Vagina (tissue), 2 donors: ENCODE measurements around the gene HECTD3.

Experiments used
- POLR2A ChIP-seq, 2 donors: fragments of 450-650 bp; IDR thresholded peaks; one replicate each; pipeline ENCODE4 v1.6.1; 2017; ENCODE audit warnings: antibody characterized with exemption in 2 of 2, mild to moderate bottlenecking in 2 of 2, moderate library complexity in 2 of 2
- POLR2AphosphoS5 ChIP-seq, 2 donors: sonication (generic); formaldehyde crosslinking; IDR thresholded peaks; one replicate each; pipeline ENCODE4 v1.9.0; 2017; ENCODE audit warnings: antibody characterized with exemption in 2 of 2, mild to moderate bottlenecking in 2 of 2, low read depth in 1 of 2; ENCODE audit not compliant: insufficient read depth in 1 of 2
- TF ChIP-seq, protein P1 (sequence below), 3 experiments: fragments of 450-650 bp in 2 of 3; fragments of 200-600 bp in 1 of 3; sonication (generic) in 1 of 3; IDR thresholded peaks; one replicate each; pipeline ENCODE4 v1.5.1; 2017 to 2019; ENCODE audit warnings: antibody characterized with exemption in 3 of 3, mild to moderate bottlenecking in 2 of 3, moderate library complexity in 2 of 3

DNA sequence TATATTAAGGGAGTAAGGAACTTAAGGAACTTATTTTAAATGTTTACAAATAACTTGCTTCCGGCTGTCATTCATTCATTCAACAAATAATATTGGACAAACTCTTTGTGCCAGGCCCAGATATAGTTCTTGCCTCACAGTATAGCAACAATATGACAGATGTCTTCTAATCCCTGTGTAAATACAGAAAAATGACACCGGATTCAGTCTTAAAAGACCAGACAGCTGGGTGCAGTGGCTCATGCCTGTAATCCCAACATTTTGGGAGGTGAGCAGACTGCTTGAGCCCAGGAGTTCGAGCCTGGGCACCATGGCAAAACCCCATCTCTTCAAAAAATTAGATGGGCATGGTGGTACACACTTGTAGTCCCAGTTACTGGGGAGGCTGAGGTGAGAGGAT is 48.4 kb downstream of the HECTD3 start:
- TF ChIP-seq, protein P1, sequence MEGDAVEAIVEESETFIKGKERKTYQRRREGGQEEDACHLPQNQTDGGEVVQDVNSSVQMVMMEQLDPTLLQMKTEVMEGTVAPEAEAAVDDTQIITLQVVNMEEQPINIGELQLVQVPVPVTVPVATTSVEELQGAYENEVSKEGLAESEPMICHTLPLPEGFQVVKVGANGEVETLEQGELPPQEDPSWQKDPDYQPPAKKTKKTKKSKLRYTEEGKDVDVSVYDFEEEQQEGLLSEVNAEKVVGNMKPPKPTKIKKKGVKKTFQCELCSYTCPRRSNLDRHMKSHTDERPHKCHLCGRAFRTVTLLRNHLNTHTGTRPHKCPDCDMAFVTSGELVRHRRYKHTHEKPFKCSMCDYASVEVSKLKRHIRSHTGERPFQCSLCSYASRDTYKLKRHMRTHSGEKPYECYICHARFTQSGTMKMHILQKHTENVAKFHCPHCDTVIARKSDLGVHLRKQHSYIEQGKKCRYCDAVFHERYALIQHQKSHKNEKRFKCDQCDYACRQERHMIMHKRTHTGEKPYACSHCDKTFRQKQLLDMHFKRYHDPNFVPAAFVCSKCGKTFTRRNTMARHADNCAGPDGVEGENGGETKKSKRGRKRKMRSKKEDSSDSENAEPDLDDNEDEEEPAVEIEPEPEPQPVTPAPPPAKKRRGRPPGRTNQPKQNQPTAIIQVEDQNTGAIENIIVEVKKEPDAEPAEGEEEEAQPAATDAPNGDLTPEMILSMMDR (IDR thresholded peaks at IDR 0.05), result no peak
- TF ChIP-seq POLR2A (IDR thresholded peaks at IDR 0.05), result no peak
- TF ChIP-seq POLR2AphosphoS5 (IDR thresholded peaks at IDR 0.05; ENCODE audit: insufficient read depth in 1 of 2, low read depth in 1 of 2), result no peak
